Tibial nerve (tissue), 4 donors: ENCODE data around the gene OR11A1.

ENCODE experiments used
- EP300 ChIP-seq, 2 donors: sonication (generic); formaldehyde crosslinking; IDR thresholded peaks; one replicate each; pipeline ENCODE4 v1.6.1; 2017; ENCODE audit warnings: antibody characterized with exemption in 2 of 2, mild to moderate bottlenecking in 1 of 2
- POLR2A ChIP-seq, 2 donors: fragments of 450-650 bp; IDR thresholded peaks; one replicate each; pipeline ENCODE4 v1.6.1; 2017; ENCODE audit warnings: antibody characterized with exemption in 2 of 2, mild to moderate bottlenecking in 2 of 2, moderate library complexity in 2 of 2
- TF ChIP-seq, protein P1 (sequence below), 5 experiments: fragments of 200-600 bp in 3 of 5; fragments of 450-650 bp in 2 of 5; sonication (generic) in 3 of 5; IDR thresholded peaks; one replicate each; pipeline ENCODE4 v1.5.1; 2016 to 2019; ENCODE audit warnings: antibody characterized with exemption in 5 of 5, mild to moderate bottlenecking in 3 of 5, moderate library complexity in 2 of 5

- TF ChIP-seq, protein P1, sequence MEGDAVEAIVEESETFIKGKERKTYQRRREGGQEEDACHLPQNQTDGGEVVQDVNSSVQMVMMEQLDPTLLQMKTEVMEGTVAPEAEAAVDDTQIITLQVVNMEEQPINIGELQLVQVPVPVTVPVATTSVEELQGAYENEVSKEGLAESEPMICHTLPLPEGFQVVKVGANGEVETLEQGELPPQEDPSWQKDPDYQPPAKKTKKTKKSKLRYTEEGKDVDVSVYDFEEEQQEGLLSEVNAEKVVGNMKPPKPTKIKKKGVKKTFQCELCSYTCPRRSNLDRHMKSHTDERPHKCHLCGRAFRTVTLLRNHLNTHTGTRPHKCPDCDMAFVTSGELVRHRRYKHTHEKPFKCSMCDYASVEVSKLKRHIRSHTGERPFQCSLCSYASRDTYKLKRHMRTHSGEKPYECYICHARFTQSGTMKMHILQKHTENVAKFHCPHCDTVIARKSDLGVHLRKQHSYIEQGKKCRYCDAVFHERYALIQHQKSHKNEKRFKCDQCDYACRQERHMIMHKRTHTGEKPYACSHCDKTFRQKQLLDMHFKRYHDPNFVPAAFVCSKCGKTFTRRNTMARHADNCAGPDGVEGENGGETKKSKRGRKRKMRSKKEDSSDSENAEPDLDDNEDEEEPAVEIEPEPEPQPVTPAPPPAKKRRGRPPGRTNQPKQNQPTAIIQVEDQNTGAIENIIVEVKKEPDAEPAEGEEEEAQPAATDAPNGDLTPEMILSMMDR (IDR thresholded peaks at IDR 0.05) = no peak
- TF ChIP-seq POLR2A (IDR thresholded peaks at IDR 0.05) (no peak), EP300 (IDR thresholded peaks at IDR 0.05) (no peak)
Observed at GRCh38 chr6:29501106-29501505, 44.2 kb upstream of the OR11A1 start.
